ENCODE results near the gene HLCS. TPM values are rescaled to one million over a fixed set of nuclear protein-coding genes. Genes with fewer than 3 reads are reported as not detected.
A peak's percentile ranks its signal among the peaks of the same experiment; 100 is the strongest.
"Not testable (repeated sequence)": the region's sequence is repeated elsewhere in the genome, so short reads cannot be mapped to it uniquely, and the experiment has no call there.

HLCS gene
- total RNA-seq (ENCODE audit: low replicate concordance): 27.6 and 44.3 TPM in 2 replicates

- DNase-seq (ENCODE audit: low read depth): peak; percentile 39
- TF ChIP-seq CTCF (IDR thresholded peaks at IDR 0.05; ENCODE audit: insufficient read depth, low read length): peak; percentile 11
- peak within 1 kb of the TSS; percentile 84 for H3K4me3 ChIP-seq (ENCODE audit: low read depth, low read length)
Observed at GRCh38 chr21:36966066-36966820, at the start of gene HLCS. Gene HLCS, minus strand, starts transcription at chr21:36966669. Its CDS starts 31 bp downstream, at chr21:36966638.

- peak overlapping the region; percentile 58 for H3K4me3 ChIP-seq (ENCODE audit: low read depth, low read length)
- peak; percentile 82 for DNase-seq (ENCODE audit: low read depth)
- peak; percentile 88 for TF ChIP-seq CTCF (IDR thresholded peaks at IDR 0.05; ENCODE audit: insufficient read depth, low read length)
Observed at GRCh38 chr21:37009740-37010341, 43.4 kb upstream of the HLCS start.

- H3K4me3 ChIP-seq (ENCODE audit: low read depth, low read length): no peak overlapping the region
- no peak for DNase-seq (ENCODE audit: low read depth)
- no peak for TF ChIP-seq CTCF (IDR thresholded peaks at IDR 0.05; ENCODE audit: insufficient read depth, low read length)
Observed at GRCh38 chr21:37008724-37009123, 42.3 kb upstream of the HLCS start.

GRCh38 chr21:37006486-37007291 lies 40.2 kb upstream of the HLCS start, which contains the start of gene RIPPLY3:
Gene RIPPLY3, plus strand, starts transcription at chr21:37006702. Its CDS starts 71 bp downstream, at chr21:37006773.
- peak; percentile 8 for DNase-seq (ENCODE audit: low read depth)
- no peak for TF ChIP-seq CTCF (IDR thresholded peaks at IDR 0.05; ENCODE audit: insufficient read depth, low read length)
- H3K4me3 ChIP-seq (ENCODE audit: low read depth, low read length): peak within 1 kb of the TSS; percentile 45

- H3K4me3 ChIP-seq (ENCODE audit: low read depth, low read length): peak overlapping the region; percentile 22
- DNase-seq (ENCODE audit: low read depth): no peak
- TF ChIP-seq CTCF (IDR thresholded peaks at IDR 0.05; ENCODE audit: insufficient read depth, low read length): no peak
Observed at GRCh38 chr21:37005548-37006485, 39.3 kb upstream of the HLCS start.

- H3K4me3 ChIP-seq (ENCODE audit: low read depth, low read length); DNase-seq (ENCODE audit: low read depth): not testable (repeated sequence)
Observed at GRCh38 chr21:37003917-37004316, 37.4 kb upstream of the HLCS start.

- H3K4me3 ChIP-seq (ENCODE audit: low read depth, low read length); DNase-seq (ENCODE audit: low read depth): not testable (repeated sequence)
Observed at GRCh38 chr21:37002851-37003250, 36.4 kb upstream of the HLCS start.
